Stimulated activated naive CD8-positive, alpha-beta T cell treated with anti-CD3 and anti-CD28 coated beads, Interleukin-15, Interleukin-2, amounts not matched to agents 100 ng/mL and 50 ng/mL, for 24 hours (primary cell): ENCODE data around the gene KPNA2.
"Not testable (repeated sequence)": the region's sequence is repeated elsewhere in the genome, so short reads cannot be mapped to it uniquely, and the experiment has no call there.

Experiments
- H3K27ac Mint-ChIP-seq: one replicate; pipeline ENCODE4 v1.8.0; 2021; ENCODE audit warnings: mild to moderate bottlenecking, mixed read lengths
- H3K27me3 Mint-ChIP-seq: one replicate; pipeline ENCODE4 v1.8.0; 2021; ENCODE audit warnings: mixed read lengths
- H3K36me3 Mint-ChIP-seq: one replicate; pipeline ENCODE4 v1.8.0; 2021; ENCODE audit warnings: low read depth, mixed read lengths
- H3K4me1 Mint-ChIP-seq: one replicate; pipeline ENCODE4 v1.8.0; 2021; ENCODE audit warnings: low read depth, mixed read lengths
- H3K4me3 Mint-ChIP-seq: one replicate; pipeline ENCODE4 v1.8.0; 2021; ENCODE audit warnings: mild to moderate bottlenecking, mixed read lengths
- H3K9me3 Mint-ChIP-seq: one replicate; pipeline ENCODE4 v1.8.0; 2021; ENCODE audit warnings: mixed read lengths

The KPNA2 gene

DNA sequence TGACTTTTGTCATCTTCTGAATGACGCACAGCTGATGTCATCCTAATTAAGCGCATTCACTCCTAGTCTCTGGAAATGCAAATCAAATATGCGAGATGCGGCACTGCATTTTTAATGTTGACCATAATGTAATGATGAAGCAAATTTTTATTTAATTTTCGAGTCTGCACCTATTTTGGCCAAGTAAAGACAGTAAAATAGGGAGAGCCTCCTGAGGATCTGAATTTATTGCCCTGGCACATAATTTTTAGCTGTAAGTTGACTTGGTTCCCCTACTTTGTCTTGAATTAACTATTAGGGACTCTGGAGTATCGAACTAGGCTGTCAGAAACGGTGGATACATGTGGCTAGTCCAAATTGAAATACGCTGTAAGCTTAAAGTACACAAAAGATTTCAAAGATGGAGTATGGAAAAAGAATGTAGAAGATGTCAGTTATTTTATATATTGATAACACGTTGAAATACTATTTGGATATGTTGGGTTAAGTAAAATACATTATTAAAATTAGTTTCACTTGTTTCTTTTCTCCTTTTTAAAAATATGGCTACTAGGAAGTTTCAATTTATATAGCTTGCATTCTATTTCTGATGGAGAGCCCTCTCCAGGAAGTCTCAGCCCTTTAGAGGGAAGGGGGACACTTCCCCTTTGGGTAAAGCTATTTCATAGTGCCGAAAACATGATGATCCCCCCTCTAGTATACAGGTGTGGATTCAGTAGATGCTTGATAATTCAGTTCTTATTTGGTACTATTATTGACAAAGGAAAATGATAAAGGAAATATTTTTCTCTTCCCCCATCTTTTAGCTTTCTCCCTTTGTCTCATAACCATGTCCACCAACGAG is 991 bp downstream of the KPNA2 start:
- Mint-ChIP-seq H3K36me3 (peaks cover 50% of the 10 kb centered on the region), H3K9me3 (no peaks in the 10 kb centered on the region), H3K27ac (peak overlapping the region; percentile 94), H3K4me3 (peak overlapping the region; percentile 96), H3K4me1 (peaks cover 27% of the 10 kb centered on the region), H3K27me3 (no peaks in the 10 kb centered on the region)

DNA sequence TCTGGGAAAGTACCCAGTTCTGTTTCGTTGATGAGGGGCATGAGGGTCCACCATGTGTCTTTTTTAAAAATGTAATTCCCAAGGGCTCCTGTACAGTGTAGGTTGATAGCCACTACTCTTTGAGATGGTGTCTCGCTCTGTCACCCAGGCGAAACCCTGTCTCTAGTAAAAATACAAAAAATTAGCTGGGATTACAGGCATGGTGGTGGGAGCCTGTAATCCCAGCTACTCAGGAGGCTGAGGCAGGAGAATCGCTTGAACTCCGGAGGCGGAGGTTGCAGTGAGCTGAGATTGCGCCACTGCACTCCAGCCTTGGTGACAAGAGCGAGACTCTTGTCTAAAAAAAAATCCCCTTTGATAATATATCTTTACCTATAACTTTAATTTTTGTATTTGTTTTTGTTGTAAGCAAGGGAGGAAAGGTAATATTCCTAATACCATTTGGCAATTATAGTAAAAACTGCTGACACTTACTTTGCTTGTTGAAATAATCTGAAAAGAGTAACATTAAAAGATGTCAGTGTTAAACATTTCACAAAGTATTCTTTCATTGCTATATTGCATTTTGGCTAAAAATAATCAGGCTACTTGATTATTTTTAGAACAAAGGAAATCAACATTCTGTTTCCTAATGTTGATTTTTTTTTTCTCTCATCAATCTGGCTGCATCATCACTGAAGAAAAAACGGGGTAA is 11.8 kb downstream of the KPNA2 start:
- H3K4me3 Mint-ChIP-seq, result no peak overlapping the region
- no peaks in the 10 kb centered on the region for H3K4me1 Mint-ChIP-seq
- H3K27me3 Mint-ChIP-seq, result no peaks in the 10 kb centered on the region
- H3K9me3 Mint-ChIP-seq, result no peaks in the 10 kb centered on the region
- no peak overlapping the region for H3K27ac Mint-ChIP-seq
- peaks cover 60% of the 10 kb centered on the region for H3K36me3 Mint-ChIP-seq

GRCh38 chr17:68047890-68048542 is 12.5 kb downstream of the KPNA2 start:
- not testable (repeated sequence) for H3K27ac Mint-ChIP-seq, H3K27me3 Mint-ChIP-seq, H3K4me1 Mint-ChIP-seq, H3K4me3 Mint-ChIP-seq, H3K9me3 Mint-ChIP-seq
- H3K36me3 Mint-ChIP-seq, result peaks cover 53% of the 10 kb centered on the region

GRCh38 chr17:68048996-68049395 is 13.5 kb downstream of the KPNA2 start:
- Mint-ChIP-seq H3K9me3 (no peaks in the 10 kb centered on the region), H3K27me3 (no peaks in the 10 kb centered on the region), H3K36me3 (peaks cover 43% of the 10 kb centered on the region), H3K27ac (no peak overlapping the region), H3K4me1 (no peaks in the 10 kb centered on the region), H3K4me3 (no peak overlapping the region)

GRCh38 chr17:68049812-68050437 is 14.4 kb downstream of the KPNA2 start:
- H3K27ac Mint-ChIP-seq, H3K27me3 Mint-ChIP-seq, H3K4me1 Mint-ChIP-seq, H3K9me3 Mint-ChIP-seq, H3K4me3 Mint-ChIP-seq: not testable (repeated sequence)
- peaks cover 35% of the 10 kb centered on the region for H3K36me3 Mint-ChIP-seq

DNA sequence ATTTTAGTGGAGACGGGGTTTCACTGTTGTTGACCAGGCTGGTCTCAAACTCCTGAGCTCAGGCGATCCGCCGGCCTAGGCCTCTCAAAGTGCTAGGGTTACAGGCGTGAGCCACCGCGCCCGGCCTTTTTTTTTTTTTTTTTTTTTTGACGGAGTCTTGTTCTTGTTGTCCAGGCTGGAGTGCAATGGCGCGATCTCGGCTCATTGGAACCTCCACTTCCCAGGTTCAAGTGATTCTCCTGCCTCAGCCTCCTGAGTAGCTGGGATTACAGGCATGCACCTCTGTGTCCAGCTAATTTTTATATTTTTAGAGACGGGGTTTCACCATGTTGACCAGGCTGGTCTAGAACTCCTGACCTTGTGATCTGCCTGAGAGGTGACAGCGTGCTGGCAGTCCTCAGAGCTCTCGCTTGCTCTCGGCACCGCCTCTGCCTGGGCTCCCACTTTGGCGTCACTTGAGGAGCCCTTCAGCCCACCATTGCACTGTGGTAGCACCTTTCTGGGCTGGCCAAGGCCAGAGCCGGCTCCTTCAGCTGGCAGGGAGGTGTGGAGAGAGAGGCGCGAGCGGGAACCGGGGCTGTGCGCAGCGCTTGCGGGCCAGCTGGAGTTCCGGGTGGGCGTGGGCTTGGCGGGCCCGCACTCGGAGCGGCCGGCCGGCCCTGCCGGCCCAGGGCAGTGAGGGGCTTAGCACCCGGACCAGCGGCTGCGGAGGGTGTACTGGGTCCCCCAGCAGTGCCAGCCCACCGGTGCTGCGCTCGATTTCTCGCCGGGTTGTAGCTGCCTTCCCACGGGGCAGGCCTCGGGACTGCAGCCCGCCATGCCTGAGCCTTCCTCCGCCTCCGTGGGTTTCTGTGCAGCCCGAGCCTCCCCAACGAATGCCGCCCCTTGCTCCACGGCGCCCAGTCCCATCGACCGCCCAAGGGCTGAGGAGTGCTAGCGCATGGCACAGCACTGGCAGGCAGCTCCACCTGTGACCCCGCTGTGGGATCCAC is 16.1 kb downstream of the KPNA2 start:
- not testable (repeated sequence) for H3K9me3 Mint-ChIP-seq, H3K27ac Mint-ChIP-seq, H3K4me3 Mint-ChIP-seq, H3K4me1 Mint-ChIP-seq, H3K27me3 Mint-ChIP-seq
- peaks cover 20% of the 10 kb centered on the region for H3K36me3 Mint-ChIP-seq

DNA sequence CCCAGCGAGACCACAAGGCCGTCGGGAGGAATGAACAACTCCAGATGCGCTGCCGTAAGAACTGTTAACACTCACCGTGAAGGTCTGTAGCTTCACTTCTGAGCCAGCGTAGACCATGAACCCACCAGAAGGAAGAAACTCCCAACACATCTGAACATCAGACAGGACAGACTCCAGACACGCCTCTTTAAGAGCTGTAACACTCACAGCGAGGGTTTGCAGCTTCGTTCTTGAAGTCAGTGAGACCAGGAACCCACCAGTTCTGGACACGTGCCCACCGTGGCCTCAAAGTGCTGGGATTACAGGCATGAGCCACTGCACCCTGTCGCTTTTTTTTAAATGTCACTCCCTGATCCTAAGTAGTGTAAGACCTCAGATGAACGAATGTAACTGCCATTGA is 17.3 kb downstream of the KPNA2 start:
- Mint-ChIP-seq H3K4me3 (no peak overlapping the region), H3K36me3 (peaks cover 11% of the 10 kb centered on the region), H3K27me3 (no peaks in the 10 kb centered on the region), H3K27ac (no peak overlapping the region), H3K4me1 (no peaks in the 10 kb centered on the region), H3K9me3 (no peaks in the 10 kb centered on the region)

GRCh38 chr17:68053231-68054013 is 17.9 kb downstream of the KPNA2 start:
- peaks cover 11% of the 10 kb centered on the region for H3K36me3 Mint-ChIP-seq
- H3K4me3 Mint-ChIP-seq, result no peak overlapping the region
- H3K9me3 Mint-ChIP-seq, result no peaks in the 10 kb centered on the region
- H3K4me1 Mint-ChIP-seq, result no peaks in the 10 kb centered on the region
- H3K27ac Mint-ChIP-seq, result no peak overlapping the region
- no peaks in the 10 kb centered on the region for H3K27me3 Mint-ChIP-seq

GRCh38 chr17:68054296-68054900 is 18.9 kb downstream of the KPNA2 start:
- Mint-ChIP-seq H3K36me3 (peaks cover 3% of the 10 kb centered on the region), H3K4me1 (no peaks in the 10 kb centered on the region), H3K9me3 (no peaks in the 10 kb centered on the region), H3K4me3 (no peak overlapping the region), H3K27me3 (no peaks in the 10 kb centered on the region), H3K27ac (no peak overlapping the region)

DNA sequence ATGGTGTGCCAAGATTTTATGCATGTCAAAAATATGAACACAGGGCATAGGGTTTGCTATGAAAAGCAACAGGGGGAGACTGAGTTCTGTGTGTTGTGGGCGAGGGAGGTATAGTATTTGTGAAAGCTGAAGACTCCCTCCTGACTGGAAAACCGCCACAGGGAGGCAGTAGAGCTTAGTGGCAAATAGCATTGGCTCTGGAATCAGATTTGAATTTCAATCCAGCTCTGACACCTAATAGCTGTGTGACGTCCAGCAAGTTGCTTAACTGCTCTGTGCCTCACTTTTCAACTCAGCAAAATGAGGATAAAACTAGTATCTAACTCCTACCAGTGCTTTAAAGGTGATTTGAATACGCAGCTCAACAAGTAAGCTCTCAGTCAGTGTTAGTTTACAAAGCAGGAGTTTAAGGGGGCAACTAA is 22.0 kb downstream of the KPNA2 start:
- Mint-ChIP-seq H3K4me1 (no peaks in the 10 kb centered on the region), H3K27me3 (no peaks in the 10 kb centered on the region), H3K27ac (no peak overlapping the region), H3K36me3 (no peaks in the 10 kb centered on the region), H3K4me3 (no peak overlapping the region), H3K9me3 (no peaks in the 10 kb centered on the region)

DNA sequence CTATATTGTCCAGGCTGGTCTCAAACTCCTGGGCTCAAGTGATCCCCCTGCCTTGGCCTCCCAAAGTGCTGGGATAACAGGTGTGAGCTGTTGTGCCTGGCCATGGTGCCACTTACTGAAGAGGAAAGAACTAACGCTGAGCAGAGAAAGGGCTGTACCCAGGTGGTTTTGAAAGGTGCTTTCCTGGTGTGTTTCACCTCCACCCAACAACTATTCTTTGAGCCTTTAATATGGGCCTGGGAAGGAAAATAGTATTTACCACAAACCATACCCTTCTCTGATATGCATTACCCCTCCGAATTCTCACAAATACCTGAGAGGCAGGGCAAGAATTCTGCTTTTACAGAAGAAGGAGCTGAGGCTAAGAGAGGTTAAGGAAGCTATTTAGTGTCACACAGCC is 24.8 kb downstream of the KPNA2 start:
- Mint-ChIP-seq H3K36me3 (no peaks in the 10 kb centered on the region), H3K4me1 (no peaks in the 10 kb centered on the region), H3K27me3 (no peaks in the 10 kb centered on the region), H3K9me3 (no peaks in the 10 kb centered on the region), H3K4me3 (no peak overlapping the region), H3K27ac (no peak overlapping the region)

GRCh38 chr17:68061512-68062313 is 26.2 kb downstream of the KPNA2 start:
- no peak overlapping the region for H3K27ac Mint-ChIP-seq

GRCh38 chr17:68065366-68065765 is 29.8 kb downstream of the KPNA2 start:
- H3K4me1 Mint-ChIP-seq, H3K36me3 Mint-ChIP-seq, H3K4me3 Mint-ChIP-seq, H3K27ac Mint-ChIP-seq, H3K27me3 Mint-ChIP-seq, H3K9me3 Mint-ChIP-seq: not testable (repeated sequence)

More at GRCh38 chr17:68061512-68062313, 26.2 kb downstream of the KPNA2 start:
- Mint-ChIP-seq H3K9me3 (no peaks in the 10 kb centered on the region), H3K27me3 (no peaks in the 10 kb centered on the region), H3K4me1 (no peaks in the 10 kb centered on the region), H3K4me3 (no peak overlapping the region), H3K36me3 (no peaks in the 10 kb centered on the region)
